CD4-positive, alpha-beta T cell treated with Interferon alpha-2 for 1 hour (primary cell): ENCODE measurements around the gene LIPC.

Experiments used
- DNase-seq, 2 donors: peaks; one replicate each; pipeline ENCODE4 v3.0.0-alpha.2; 2020 to 2022

The LIPC gene

GRCh38 chr15:58559904-58560588 is 128.3 kb downstream of the LIPC start:
- no peak for DNase-seq

GRCh38 chr15:58561321-58561720 is 129.5 kb downstream of the LIPC start:
- no peak for DNase-seq

GRCh38 chr15:58562135-58562534 is 130.3 kb downstream of the LIPC start:
- no peak for DNase-seq

- no peak for DNase-seq
Measured at GRCh38 chr15:58564981-58565380, 133.2 kb downstream of the LIPC start.

- no peak for DNase-seq
Measured at GRCh38 chr15:58565619-58566018, 133.8 kb downstream of the LIPC start.

- DNase-seq, result no peak
Measured at GRCh38 chr15:58566029-58566428, 134.2 kb downstream of the LIPC start.

- DNase-seq, result peak in 1 of 2 donors; percentile 7
Measured at GRCh38 chr15:58568157-58568571, 136.4 kb downstream of the LIPC start.

- DNase-seq, result no peak
Measured at GRCh38 chr15:58569455-58569854, 137.7 kb downstream of the LIPC start.

- no peak for DNase-seq
Measured at GRCh38 chr15:58571491-58571890, 139.7 kb downstream of the LIPC start.

- no peak for DNase-seq
Measured at GRCh38 chr15:58572521-58572920, 140.7 kb downstream of the LIPC start.

- no peak for DNase-seq
Measured at GRCh38 chr15:58573270-58573669, 141.5 kb downstream of the LIPC start.

- DNase-seq, result no peak
Measured at GRCh38 chr15:58574631-58575030, 142.8 kb downstream of the LIPC start.

GRCh38 chr15:58575045-58575786 is 143.4 kb downstream of the LIPC start:
- no peak for DNase-seq

- no peak for DNase-seq
Measured at GRCh38 chr15:58576657-58577056, 144.9 kb downstream of the LIPC start.

GRCh38 chr15:58582160-58582559 is 150.4 kb downstream of the LIPC start:
- DNase-seq, result no peak

- no peak for DNase-seq
Measured at GRCh38 chr15:58583171-58583908, 151.5 kb downstream of the LIPC start.

- DNase-seq, result no peak
Measured at GRCh38 chr15:58584789-58585461, 153.1 kb downstream of the LIPC start.

GRCh38 chr15:58585693-58586443 is 154.1 kb downstream of the LIPC start:
- no peak for DNase-seq

- no peak for DNase-seq
Measured at GRCh38 chr15:58587486-58587885, 155.7 kb downstream of the LIPC start.

- no peak for DNase-seq
Measured at GRCh38 chr15:58588096-58588495, 156.3 kb downstream of the LIPC start.

- no peak for DNase-seq
Measured at GRCh38 chr15:58589047-58589446, 157.3 kb downstream of the LIPC start.

GRCh38 chr15:58590236-58590635 is 158.4 kb downstream of the LIPC start:
- DNase-seq, result no peak
